ENCODE results near the gene MADD.
"Not testable (repeated sequence)": the region's sequence is repeated elsewhere in the genome, so short reads cannot be mapped to it uniquely, and the experiment has no call there.

The MADD gene

GRCh38 chr11:47316501-47316900, 46.6 kb downstream of the MADD start:
- H3K9ac ChIP-seq (ENCODE audit: low read depth in 1 of 2, low read length in 2 of 2); H3K27ac ChIP-seq (ENCODE audit: low read depth, low read length); H3K4me1 ChIP-seq (ENCODE audit: control insufficient read depth in 1 of 2, insufficient read depth in 2 of 2, low read length in 2 of 2); H3K27me3 ChIP-seq (ENCODE audit: control insufficient read depth in 1 of 2, insufficient read depth in 2 of 2, low read length in 2 of 2); H3K9me3 ChIP-seq (ENCODE audit: control insufficient read depth in 1 of 2, low read length in 2 of 2); H3K4me3 ChIP-seq (ENCODE audit: low read depth in 1 of 2, low read length in 2 of 2): not testable (repeated sequence)
- peaks cover 10 to 60% of the 10 kb centered on the region in 2 donors for H3K36me3 ChIP-seq (ENCODE audit: control insufficient read depth in 1 of 2, insufficient read depth in 2 of 2, low read length in 2 of 2)

GRCh38 chr11:47317064-47317828, 47.3 kb downstream of the MADD start:
- Histone ChIP-seq H3K9ac (ENCODE audit: low read depth in 1 of 2, low read length in 2 of 2) (no peak overlapping the region), H3K9me3 (ENCODE audit: control insufficient read depth in 1 of 2, low read length in 2 of 2) (no peaks in the 10 kb centered on the region), H3K27ac (ENCODE audit: low read depth, low read length) (no peak overlapping the region), H3K4me1 (ENCODE audit: control insufficient read depth in 1 of 2, insufficient read depth in 2 of 2, low read length in 2 of 2) (no peaks in the 10 kb centered on the region), H3K4me3 (ENCODE audit: low read depth in 1 of 2, low read length in 2 of 2) (no peak overlapping the region), H3K36me3 (ENCODE audit: control insufficient read depth in 1 of 2, insufficient read depth in 2 of 2, low read length in 2 of 2) (peaks cover 12 to 60% of the 10 kb centered on the region in 2 donors), H3K27me3 (ENCODE audit: control insufficient read depth in 1 of 2, insufficient read depth in 2 of 2, low read length in 2 of 2) (no peaks in the 10 kb centered on the region)

GRCh38 chr11:47318166-47318565, 48.2 kb downstream of the MADD start:
- no peaks in the 10 kb centered on the region for H3K27me3 ChIP-seq (ENCODE audit: control insufficient read depth in 1 of 2, insufficient read depth in 2 of 2, low read length in 2 of 2)
- no peak overlapping the region for H3K27ac ChIP-seq (ENCODE audit: low read depth, low read length)
- H3K4me1 ChIP-seq (ENCODE audit: control insufficient read depth in 1 of 2, insufficient read depth in 2 of 2, low read length in 2 of 2): no peaks in the 10 kb centered on the region
- H3K36me3 ChIP-seq (ENCODE audit: control insufficient read depth in 1 of 2, insufficient read depth in 2 of 2, low read length in 2 of 2): peaks cover 12 to 56% of the 10 kb centered on the region in 2 donors
- no peak overlapping the region for H3K4me3 ChIP-seq (ENCODE audit: low read depth in 1 of 2, low read length in 2 of 2)
- H3K9me3 ChIP-seq (ENCODE audit: control insufficient read depth in 1 of 2, low read length in 2 of 2): no peaks in the 10 kb centered on the region
- no peak overlapping the region for H3K9ac ChIP-seq (ENCODE audit: low read depth in 1 of 2, low read length in 2 of 2)

- peaks cover 23 to 64% of the 10 kb centered on the region in 2 donors for H3K36me3 ChIP-seq (ENCODE audit: control insufficient read depth in 1 of 2, insufficient read depth in 2 of 2, low read length in 2 of 2)
- H3K4me3 ChIP-seq (ENCODE audit: low read depth in 1 of 2, low read length in 2 of 2): no peak overlapping the region
- no peaks in the 10 kb centered on the region for H3K9me3 ChIP-seq (ENCODE audit: control insufficient read depth in 1 of 2, low read length in 2 of 2)
- no peak overlapping the region for H3K27ac ChIP-seq (ENCODE audit: low read depth, low read length)
- H3K9ac ChIP-seq (ENCODE audit: low read depth in 1 of 2, low read length in 2 of 2): no peak overlapping the region
- H3K4me1 ChIP-seq (ENCODE audit: control insufficient read depth in 1 of 2, insufficient read depth in 2 of 2, low read length in 2 of 2): no peaks in the 10 kb centered on the region
- H3K27me3 ChIP-seq (ENCODE audit: control insufficient read depth in 1 of 2, insufficient read depth in 2 of 2, low read length in 2 of 2): no peaks in the 10 kb centered on the region
Measured at GRCh38 chr11:47324520-47324919, 54.6 kb downstream of the MADD start.

GRCh38 chr11:47325271-47326041, 55.5 kb downstream of the MADD start:
- no peaks in the 10 kb centered on the region for H3K4me1 ChIP-seq (ENCODE audit: control insufficient read depth in 1 of 2, insufficient read depth in 2 of 2, low read length in 2 of 2)
- H3K27ac ChIP-seq (ENCODE audit: low read depth, low read length): no peak overlapping the region
- H3K27me3 ChIP-seq (ENCODE audit: control insufficient read depth in 1 of 2, insufficient read depth in 2 of 2, low read length in 2 of 2): no peaks in the 10 kb centered on the region
- peaks cover 23 to 69% of the 10 kb centered on the region in 2 donors for H3K36me3 ChIP-seq (ENCODE audit: control insufficient read depth in 1 of 2, insufficient read depth in 2 of 2, low read length in 2 of 2)
- no peak overlapping the region for H3K9ac ChIP-seq (ENCODE audit: low read depth in 1 of 2, low read length in 2 of 2)
- no peak overlapping the region for H3K4me3 ChIP-seq (ENCODE audit: low read depth in 1 of 2, low read length in 2 of 2)
- H3K9me3 ChIP-seq (ENCODE audit: control insufficient read depth in 1 of 2, low read length in 2 of 2): no peaks in the 10 kb centered on the region

- Histone ChIP-seq H3K27me3 (ENCODE audit: control insufficient read depth in 1 of 2, insufficient read depth in 2 of 2, low read length in 2 of 2) (no peaks in the 10 kb centered on the region), H3K9ac (ENCODE audit: low read depth in 1 of 2, low read length in 2 of 2) (no peak overlapping the region), H3K9me3 (ENCODE audit: control insufficient read depth in 1 of 2, low read length in 2 of 2) (no peaks in the 10 kb centered on the region), H3K4me3 (ENCODE audit: low read depth in 1 of 2, low read length in 2 of 2) (no peak overlapping the region), H3K27ac (ENCODE audit: low read depth, low read length) (no peak overlapping the region), H3K4me1 (ENCODE audit: control insufficient read depth in 1 of 2, insufficient read depth in 2 of 2, low read length in 2 of 2) (no peaks in the 10 kb centered on the region), H3K36me3 (ENCODE audit: control insufficient read depth in 1 of 2, insufficient read depth in 2 of 2, low read length in 2 of 2) (peaks cover 23 to 68% of the 10 kb centered on the region in 2 donors)
Measured at GRCh38 chr11:47326198-47326597, 56.3 kb downstream of the MADD start.

- H3K4me1 ChIP-seq (ENCODE audit: control insufficient read depth in 1 of 2, insufficient read depth in 2 of 2, low read length in 2 of 2): peaks cover 6 to 7% of the 10 kb centered on the region in 2 donors
- H3K27me3 ChIP-seq (ENCODE audit: control insufficient read depth in 1 of 2, insufficient read depth in 2 of 2, low read length in 2 of 2): no peaks in the 10 kb centered on the region
- no peak overlapping the region for H3K4me3 ChIP-seq (ENCODE audit: low read depth in 1 of 2, low read length in 2 of 2)
- H3K9me3 ChIP-seq (ENCODE audit: control insufficient read depth in 1 of 2, low read length in 2 of 2): no peaks in the 10 kb centered on the region
- H3K27ac ChIP-seq (ENCODE audit: low read depth, low read length): no peak overlapping the region
- peaks cover 17 to 62% of the 10 kb centered on the region in 2 donors for H3K36me3 ChIP-seq (ENCODE audit: control insufficient read depth in 1 of 2, insufficient read depth in 2 of 2, low read length in 2 of 2)
- H3K9ac ChIP-seq (ENCODE audit: low read depth in 1 of 2, low read length in 2 of 2): no peak overlapping the region
Measured at GRCh38 chr11:47327025-47327424, 57.1 kb downstream of the MADD start.

GRCh38 chr11:47327949-47328348, 58.0 kb downstream of the MADD start:
- Histone ChIP-seq H3K4me3 (ENCODE audit: low read depth in 1 of 2, low read length in 2 of 2) (no peak overlapping the region), H3K27me3 (ENCODE audit: control insufficient read depth in 1 of 2, insufficient read depth in 2 of 2, low read length in 2 of 2) (no peaks in the 10 kb centered on the region), H3K36me3 (ENCODE audit: control insufficient read depth in 1 of 2, insufficient read depth in 2 of 2, low read length in 2 of 2) (peaks cover 17 to 55% of the 10 kb centered on the region in 2 donors), H3K9me3 (ENCODE audit: control insufficient read depth in 1 of 2, low read length in 2 of 2) (no peaks in the 10 kb centered on the region), H3K9ac (ENCODE audit: low read depth in 1 of 2, low read length in 2 of 2) (no peak overlapping the region), H3K27ac (ENCODE audit: low read depth, low read length) (no peak overlapping the region), H3K4me1 (ENCODE audit: control insufficient read depth in 1 of 2, insufficient read depth in 2 of 2, low read length in 2 of 2) (peaks cover 11 to 12% of the 10 kb centered on the region in 2 donors)

GRCh38 chr11:47328449-47329390, 58.8 kb downstream of the MADD start:
- no peak overlapping the region for H3K27ac ChIP-seq (ENCODE audit: low read depth, low read length)
- no peaks in the 10 kb centered on the region for H3K9me3 ChIP-seq (ENCODE audit: control insufficient read depth in 1 of 2, low read length in 2 of 2)
- H3K27me3 ChIP-seq (ENCODE audit: control insufficient read depth in 1 of 2, insufficient read depth in 2 of 2, low read length in 2 of 2): no peaks in the 10 kb centered on the region
- no peak overlapping the region for H3K9ac ChIP-seq (ENCODE audit: low read depth in 1 of 2, low read length in 2 of 2)
- no peak overlapping the region for H3K4me3 ChIP-seq (ENCODE audit: low read depth in 1 of 2, low read length in 2 of 2)
- peaks cover 11 to 12% of the 10 kb centered on the region in 2 donors for H3K4me1 ChIP-seq (ENCODE audit: control insufficient read depth in 1 of 2, insufficient read depth in 2 of 2, low read length in 2 of 2)
- peaks cover 17 to 55% of the 10 kb centered on the region in 2 donors for H3K36me3 ChIP-seq (ENCODE audit: control insufficient read depth in 1 of 2, insufficient read depth in 2 of 2, low read length in 2 of 2)

Measured in duodenal mucosa (tissue), 2 donors.